Adipose tissue (tissue), 3 donors: Measurements from ENCODE around the gene SLC22A24. TPM values are rescaled to one million over a fixed set of nuclear protein-coding genes. Genes with fewer than 3 reads are reported as not detected.
"Not testable (repeated sequence)": the region's sequence is repeated elsewhere in the genome, so short reads cannot be mapped to it uniquely, and the experiment has no call there.

ENCODE experiments used
- H3K27ac ChIP-seq: one replicate; pipeline ENCODE4 v1.5.1; 2013; ENCODE audit warnings: low read depth, low read length
- WGBS, 3 donors: extraction: QIAGEN DNeasy Blood & Tissue Kit; methylation state at CpG; one replicate each; pipeline ENCODE4 v1.1.7; 2013; 5-methylcytosine and 5-hydroxymethylcytosine counted together
- polyA plus RNA-seq, 3 donors: library from polyadenylated mRNA; stranded (reverse); fragments of 200-250 nt; gene quantifications; one replicate each; pipeline ENCODE4 v1.2.3, GENCODE V29; 2013
- donor health status: healthy with polysubstance abuse.
- donor health status: Bipolar disorder and iron deficiency.
- donor health status: healthy.

The SLC22A24 gene, protein sequence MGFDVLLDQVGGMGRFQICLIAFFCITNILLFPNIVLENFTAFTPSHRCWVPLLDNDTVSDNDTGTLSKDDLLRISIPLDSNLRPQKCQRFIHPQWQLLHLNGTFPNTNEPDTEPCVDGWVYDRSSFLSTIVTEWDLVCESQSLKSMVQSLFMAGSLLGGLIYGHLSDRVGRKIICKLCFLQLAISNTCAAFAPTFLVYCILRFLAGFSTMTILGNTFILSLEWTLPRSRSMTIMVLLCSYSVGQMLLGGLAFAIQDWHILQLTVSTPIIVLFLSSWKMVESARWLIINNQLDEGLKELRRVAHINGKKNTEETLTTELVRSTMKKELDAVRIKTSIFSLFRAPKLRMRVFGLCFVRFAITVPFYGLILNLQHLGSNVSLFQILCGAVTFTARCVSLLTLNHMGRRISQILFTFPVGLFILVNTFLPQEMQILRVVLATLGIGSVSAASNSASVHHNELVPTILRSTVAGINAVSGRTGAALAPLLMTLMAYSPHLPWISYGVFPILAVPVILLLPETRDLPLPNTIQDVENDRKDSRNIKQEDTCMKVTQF
- polyA plus RNA-seq: not detected

DNA sequence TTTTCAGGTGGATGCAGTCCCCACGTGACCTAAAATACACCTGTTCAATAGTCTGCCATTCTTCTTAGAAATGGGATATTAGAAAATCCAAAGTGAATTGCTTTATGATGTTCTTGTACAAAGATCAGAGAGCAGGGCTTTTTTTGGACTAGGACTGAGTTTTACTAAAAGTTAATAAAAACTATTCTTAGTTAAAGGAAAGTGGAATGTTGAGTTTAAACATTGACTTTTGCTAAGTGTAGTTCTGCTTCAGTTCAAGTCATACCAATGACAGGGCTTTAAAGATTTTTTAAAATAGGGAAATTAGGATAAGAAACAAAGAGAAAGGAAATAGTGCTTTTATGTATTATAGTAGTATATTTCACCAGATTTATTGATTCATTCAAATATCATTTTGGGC is at the start of gene SLC22A24:
TSS of gene SLC22A24 (minus strand) at position 101 of the 400 bp plus-strand sequence. CDS start 442 bp downstream, outside the sequence.
- no peak within 1 kb of the TSS for H3K27ac ChIP-seq
- 73 to 78% (median 76%) methylated on average over 1 of the region's 1 CpG for WGBS, 3 donors

DNA sequence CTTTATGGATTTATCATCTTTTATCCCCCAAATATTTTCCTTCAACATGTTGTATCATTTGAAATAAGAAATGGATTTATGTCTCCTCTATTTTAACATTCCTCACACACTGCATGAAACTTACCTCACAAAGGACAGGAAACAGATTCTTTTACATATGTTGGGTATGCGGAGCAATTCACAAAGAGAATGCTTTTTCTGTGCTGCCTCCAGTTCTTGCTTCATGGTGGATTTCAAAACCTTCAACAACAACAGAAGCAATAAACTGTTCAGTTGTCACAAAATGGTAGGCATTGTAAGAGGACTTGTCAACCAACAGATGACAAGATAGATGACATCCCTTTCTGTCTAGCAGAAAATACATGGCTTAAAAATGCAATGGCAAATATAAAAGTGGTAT is 36.5 kb upstream of the SLC22A24 start:
- H3K27ac ChIP-seq: no peak overlapping the region
- 76 to 87% (median 87%) methylated on average over 1 of the region's 1 CpG for WGBS, 3 donors

DNA sequence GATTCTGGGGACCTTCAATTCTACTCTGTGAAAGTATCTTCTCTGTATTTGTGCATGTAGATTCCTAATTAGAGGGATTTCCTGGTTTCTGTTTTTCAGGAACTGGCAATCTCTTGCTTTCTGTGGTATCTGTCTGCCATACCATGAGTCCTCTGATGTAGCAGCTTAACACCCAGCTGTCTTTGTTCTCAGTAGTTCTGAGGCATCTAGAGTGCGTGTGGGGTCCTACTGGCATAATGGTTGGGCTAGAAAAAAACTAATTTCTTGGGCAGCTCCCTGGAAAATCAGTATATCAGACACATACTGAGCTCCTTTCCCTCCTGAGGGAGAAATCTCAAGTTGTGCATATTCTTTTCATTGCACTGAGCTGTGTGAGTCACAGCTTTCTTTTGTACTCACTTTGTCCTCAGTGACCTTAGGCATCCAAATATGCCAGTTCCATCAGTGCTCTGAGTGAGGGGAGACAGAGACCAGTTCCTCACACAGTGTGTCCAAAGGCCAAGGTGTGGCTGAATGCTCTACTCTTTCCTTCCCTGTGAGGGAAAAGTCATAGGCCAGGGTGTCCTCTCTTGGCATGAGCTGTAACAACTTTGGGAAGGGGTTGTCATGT is 35.5 kb upstream of the SLC22A24 start:
- no peak overlapping the region for H3K27ac ChIP-seq
- WGBS, 3 donors: 50 to 69% (median 66%) methylated on average over 1 of the region's 1 CpG

DNA sequence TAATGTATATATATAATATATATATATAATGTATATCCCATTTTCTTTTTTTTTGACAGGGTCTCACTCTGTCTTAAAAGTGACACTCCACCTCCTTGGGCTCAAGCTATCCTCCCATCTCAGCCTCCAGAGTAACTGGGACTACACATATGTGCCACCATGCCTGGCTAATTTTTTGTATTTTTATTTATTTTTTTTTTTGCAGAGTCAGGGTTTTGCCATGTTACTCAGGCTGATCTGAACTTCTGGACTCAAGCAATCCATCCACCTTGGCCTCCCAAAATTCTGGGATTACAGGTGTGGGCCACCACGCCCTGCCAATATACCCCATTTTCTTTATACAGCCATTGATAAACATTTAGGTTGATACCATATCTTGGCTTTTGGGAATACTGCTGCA is 33.9 kb upstream of the SLC22A24 start:
- 76 to 84% (median 81%) methylated on average over 1 of the region's 1 CpG for WGBS, 3 donors
- no peak overlapping the region for H3K27ac ChIP-seq

DNA sequence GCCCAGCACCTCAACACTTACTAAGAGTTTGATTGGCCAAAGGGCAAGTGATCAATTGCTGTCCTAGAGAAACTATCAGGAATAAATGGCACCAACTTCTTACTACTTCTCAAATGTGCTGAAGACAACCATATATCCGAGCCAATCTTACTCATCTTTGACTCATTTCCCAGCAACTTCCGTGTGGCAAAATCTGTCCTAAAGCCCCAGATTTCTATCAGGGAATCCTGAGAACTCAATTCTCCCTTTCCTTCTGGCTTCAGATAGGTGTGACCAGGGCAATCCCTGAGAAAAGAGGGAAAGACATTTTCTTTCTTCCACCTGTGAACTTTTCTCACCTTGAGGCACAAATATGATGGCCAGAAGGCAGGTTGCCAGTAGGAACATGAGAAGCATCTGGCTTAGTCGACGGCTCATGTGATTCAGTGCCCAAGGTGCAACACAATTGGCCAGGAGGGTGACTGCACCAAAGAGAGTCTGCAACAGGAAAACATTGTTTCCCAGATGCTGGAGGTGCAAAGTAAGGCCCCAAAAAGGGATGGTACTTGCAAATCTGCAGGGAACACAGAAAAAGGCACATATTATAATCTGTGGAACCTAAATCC is 21.8 kb upstream of the SLC22A24 start:
- 49 to 82% (median 72%) methylated on average over 4 of the region's 4 CpGs for WGBS, 3 donors
- H3K27ac ChIP-seq: no peak overlapping the region

DNA sequence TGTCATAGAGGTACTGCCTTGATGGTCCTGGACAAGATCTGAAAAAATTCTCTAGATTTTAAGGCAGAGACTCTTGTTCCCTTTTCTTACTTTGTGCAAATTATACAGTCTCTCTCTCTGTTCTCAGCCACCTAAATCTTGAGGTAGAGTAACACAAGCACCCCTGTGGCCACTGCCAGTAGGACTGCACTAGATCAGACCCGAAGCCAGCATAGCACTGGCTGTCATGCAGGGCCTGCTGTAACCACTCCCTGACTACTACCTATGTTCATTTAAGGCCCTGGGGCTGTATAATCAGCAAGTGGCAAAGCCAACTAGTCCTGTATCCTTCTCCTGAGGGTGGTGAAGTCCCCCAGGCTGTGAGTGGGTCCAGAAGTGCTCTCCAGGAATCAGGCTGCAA is 11.8 kb upstream of the SLC22A24 start:
- H3K27ac ChIP-seq: no peak overlapping the region
- 88 to 97% (median 89%) methylated on average over 1 of the region's 1 CpG for WGBS, 3 donors

DNA sequence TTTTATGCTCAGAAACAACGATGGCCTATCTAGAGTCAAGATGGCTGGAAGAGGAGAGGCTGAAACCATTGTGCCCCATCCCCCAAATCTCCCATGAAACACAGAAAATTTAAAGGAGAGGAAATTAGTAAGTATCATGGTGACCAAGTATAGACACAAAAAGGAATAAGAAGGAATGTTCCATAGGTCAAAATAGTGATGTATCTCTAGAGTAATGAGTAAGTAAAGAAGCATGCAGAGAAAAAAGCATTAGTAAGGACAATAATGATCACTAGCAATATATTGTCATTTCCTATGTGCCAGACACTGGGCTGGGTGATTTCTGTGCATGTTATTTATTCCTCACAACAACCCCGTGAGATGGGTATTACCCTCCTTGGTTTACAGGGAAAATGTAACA is 2.6 kb upstream of the SLC22A24 start:
- WGBS, 3 donors: 78 to 83% (median 80%) methylated on average over 2 of the region's 2 CpGs
- H3K27ac ChIP-seq: no peak overlapping the region

DNA sequence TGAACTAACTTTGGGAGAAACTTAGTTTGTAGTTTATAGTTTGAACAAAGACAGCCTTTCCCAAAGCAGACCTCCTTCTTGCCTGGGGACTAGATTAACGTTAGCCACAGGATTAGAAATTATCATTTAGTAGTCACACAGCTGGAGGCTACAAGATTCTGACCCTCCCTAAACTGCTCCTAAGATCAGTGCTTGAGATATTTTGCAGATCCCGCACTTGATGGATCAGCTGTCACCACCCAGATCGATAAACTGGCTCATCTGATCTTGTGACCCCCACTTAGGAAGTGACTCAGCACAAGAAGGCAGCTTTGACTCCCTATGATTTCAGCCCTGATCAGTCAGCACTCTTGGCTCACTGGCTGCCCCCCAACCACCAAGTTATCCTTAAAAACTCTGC is 1.6 kb downstream of the SLC22A24 start:
- no peak overlapping the region for H3K27ac ChIP-seq
- 45 to 53% (median 50%) methylated on average over 3 of the region's 3 CpGs for WGBS, 3 donors

DNA sequence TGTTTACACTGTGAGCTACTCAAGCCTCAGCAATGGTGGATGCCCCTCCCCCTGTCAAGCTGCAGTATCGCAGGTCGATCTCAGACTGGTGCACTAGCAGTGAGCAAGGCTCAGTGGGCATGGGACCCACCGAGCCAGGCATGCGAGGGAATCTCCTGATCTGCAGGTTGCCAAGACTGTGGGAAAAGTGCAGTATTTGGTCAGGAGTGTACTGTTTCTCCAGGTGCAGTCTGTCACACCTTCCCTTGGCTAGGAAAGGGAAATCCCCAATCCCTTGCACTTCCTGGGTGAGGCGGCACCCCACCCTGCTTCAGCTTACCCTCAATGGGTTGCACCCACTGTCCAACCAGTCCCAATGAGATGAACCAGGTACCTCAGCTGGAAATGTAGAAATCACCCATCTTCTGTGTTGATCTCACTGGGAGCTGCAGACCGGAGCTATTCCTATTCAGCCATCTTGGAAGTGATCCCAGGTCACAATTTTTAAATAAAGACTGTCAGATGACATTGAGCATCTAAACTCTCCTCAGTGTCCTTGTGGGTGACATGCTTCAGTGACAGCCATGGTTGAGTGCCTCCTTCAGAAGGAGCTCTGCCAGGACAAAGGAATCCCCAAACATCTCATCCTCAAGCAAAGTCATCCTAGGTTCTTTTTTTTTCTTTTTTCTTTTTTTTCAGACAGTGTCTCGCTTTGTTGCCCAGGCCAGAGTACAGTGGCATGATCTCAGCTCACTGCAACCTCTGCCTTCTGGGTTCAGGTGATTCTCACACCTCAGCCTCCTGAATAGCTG is 10.8 kb downstream of the SLC22A24 start:
- 40 to 75% (median 71%) methylated on average over 7 of the region's 7 CpGs for WGBS, 3 donors
- no peak overlapping the region for H3K27ac ChIP-seq

DNA sequence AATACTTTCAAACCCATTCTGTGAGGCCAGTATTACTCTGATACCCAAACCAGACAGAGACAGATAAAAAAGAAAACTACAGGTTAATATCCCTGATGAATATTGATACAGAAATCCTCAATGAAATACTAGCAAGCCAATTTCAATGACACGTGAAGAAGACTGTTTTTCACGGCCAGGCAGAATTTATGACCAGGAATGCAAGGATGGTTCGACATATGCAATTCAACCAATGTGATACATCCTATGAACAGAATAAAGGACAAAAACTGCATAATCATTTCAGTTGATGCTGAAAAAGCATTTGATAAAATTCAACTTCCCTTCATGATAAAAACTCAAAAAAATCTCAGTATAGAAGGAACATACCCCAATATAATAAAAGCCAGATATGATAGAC is 44.5 kb downstream of the SLC22A24 start:
- 57 to 92% (median 78%) methylated on average over 3 of the region's 3 CpGs for WGBS, 3 donors
- H3K27ac ChIP-seq: no peak overlapping the region

DNA sequence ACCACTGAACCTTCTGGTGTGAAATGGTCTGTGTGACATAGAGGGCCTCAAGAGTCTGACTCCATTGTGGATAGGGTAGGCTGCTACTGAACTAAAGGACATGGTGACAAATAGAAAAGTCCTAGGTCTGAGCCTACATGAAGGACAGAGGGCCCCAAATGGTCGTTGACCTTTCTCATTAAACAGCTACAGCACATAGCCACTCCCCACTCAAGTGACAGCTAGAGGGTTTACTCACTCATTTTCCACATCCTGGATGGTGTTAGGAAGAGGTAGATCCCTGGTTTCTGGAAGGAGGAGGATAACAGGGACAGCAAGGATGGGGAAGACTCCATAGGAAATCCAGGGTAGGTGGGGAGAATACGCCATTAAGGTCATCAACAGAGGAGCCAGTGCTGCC is 63.3 kb downstream of the SLC22A24 start:
- H3K27ac ChIP-seq: no peak overlapping the region
- WGBS, 3 donors: 66 to 69% (median 67%) methylated on average over 2 of the region's 2 CpGs

DNA sequence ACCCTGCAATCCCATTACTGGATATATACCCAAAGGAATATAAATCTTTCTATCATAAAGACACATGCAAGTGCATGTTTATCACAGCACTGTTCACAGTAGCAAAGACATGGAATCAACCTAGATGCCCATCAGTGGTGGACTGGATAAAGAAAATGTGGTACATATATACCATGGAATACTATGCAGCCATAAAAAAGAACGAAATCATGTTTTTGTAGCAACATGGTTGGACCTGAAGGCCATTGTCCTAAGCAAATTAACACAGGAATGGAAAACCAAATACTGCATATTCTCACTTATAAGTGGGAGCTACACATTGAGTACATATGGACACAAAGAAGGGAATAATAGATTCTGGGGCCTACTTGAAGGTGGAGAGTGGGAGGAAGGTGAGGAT is 97.8 kb downstream of the SLC22A24 start:
- not testable (repeated sequence) for H3K27ac ChIP-seq
- WGBS, 3 donors: 44 to 60% (median 59%) methylated on average over 1 of the region's 1 CpG

DNA sequence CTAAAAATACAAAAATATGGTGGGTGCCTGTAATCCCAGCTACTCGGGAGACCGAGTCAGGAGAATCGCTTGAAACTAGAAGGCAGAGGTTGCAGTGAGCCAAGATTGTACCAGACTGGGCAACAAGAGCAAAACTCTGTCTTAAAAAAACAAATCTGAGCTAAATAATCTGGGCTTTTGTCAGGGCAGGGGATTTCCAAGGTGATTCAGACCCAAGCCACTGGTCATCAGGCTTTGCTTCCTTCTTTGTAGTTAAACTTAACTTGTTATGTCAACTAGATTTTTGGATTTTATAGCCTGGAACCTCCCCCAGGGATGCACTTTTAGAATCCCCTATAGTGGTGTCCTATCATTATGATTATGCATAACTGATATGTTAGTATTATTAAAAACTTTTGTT is 101.4 kb downstream of the SLC22A24 start:
- WGBS, 3 donors: 90 to 93% (median 91%) methylated on average over 3 of the region's 3 CpGs
- H3K27ac ChIP-seq: no peak overlapping the region

DNA sequence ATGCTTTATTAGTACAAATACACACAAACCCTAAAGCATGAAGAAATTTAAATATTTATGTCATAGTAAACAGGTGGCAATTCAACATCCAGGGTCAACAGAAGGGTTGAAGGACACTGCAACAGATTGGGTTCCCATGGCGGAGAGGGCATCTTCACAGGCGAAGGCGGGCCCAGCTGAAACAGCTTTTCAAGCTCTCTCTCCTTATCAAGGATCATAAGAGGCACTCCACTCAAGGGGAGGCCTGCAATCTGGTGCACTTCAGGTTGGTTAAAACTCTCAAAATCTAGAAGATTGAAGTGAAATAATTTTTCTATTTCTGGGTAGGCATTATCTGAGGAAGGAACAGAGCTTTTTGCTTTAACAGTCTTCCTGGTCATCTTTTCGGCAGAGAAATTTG is 111.6 kb downstream of the SLC22A24 start:
- no peak overlapping the region for H3K27ac ChIP-seq
- 94 to 98% (median 95%) methylated on average over 4 of the region's 4 CpGs for WGBS, 3 donors

Other genes with a start within 250 kb of the SLC22A24 start
- gene CHRM1, start 222.9 kb downstream of the SLC22A24 start, polyA plus RNA-seq: under 1 TPM in 1 of 3 donors, not detected in 2; 0.10 TPM
- not detected for gene SLC22A6, start 159.3 kb downstream of the SLC22A24 start, polyA plus RNA-seq
- not detected for gene SLC22A8, start 128.4 kb downstream of the SLC22A24 start, polyA plus RNA-seq
- under 1 TPM in 1 of 3 donors, not detected in 2; 0.04 TPM for gene SLC22A25, start 99.4 kb upstream of the SLC22A24 start, polyA plus RNA-seq
- gene SLC22A9, start 225.6 kb upstream of the SLC22A24 start, polyA plus RNA-seq: not detected